ENCODE results near the gene GRID1. TPM values are rescaled to one million over a fixed set of nuclear protein-coding genes. Genes with fewer than 3 reads are reported as not detected.

Gene GRID1
- total RNA-seq, 2 donors from 2014 or later: 0.37 to 0.67 TPM

- no peak for TF ChIP-seq CTCF (IDR thresholded peaks at IDR 0.05)
- Histone ChIP-seq H3K9me3 (peaks cover 0 to 24% of the 10 kb centered on the region in 2 donors), H3K4me3 (no peak overlapping the region), H3K36me3 (no peaks in the 10 kb centered on the region), H3K27ac (no peak overlapping the region), H3K4me1 (no peaks in the 10 kb centered on the region), H3K27me3 (no peaks in the 10 kb centered on the region)
- no peak for DNase-seq (ENCODE audit: low spot score)
Measured at GRCh38 chr10:85967594-85967993, 399.0 kb downstream of the GRID1 start.

- Histone ChIP-seq H3K27me3 (no peaks in the 10 kb centered on the region), H3K4me1 (no peaks in the 10 kb centered on the region)
- no peak for DNase-seq (ENCODE audit: low spot score)
Measured at GRCh38 chr10:85961479-85962067, 405.0 kb downstream of the GRID1 start.

GRCh38 chr10:85961073-85961472 lies 405.5 kb downstream of the GRID1 start:
- H3K36me3 ChIP-seq: no peaks in the 10 kb centered on the region
- H3K4me1 ChIP-seq: no peaks in the 10 kb centered on the region
- H3K27ac ChIP-seq: no peak overlapping the region
- peaks cover 0 to 17% of the 10 kb centered on the region in 2 donors for H3K9me3 ChIP-seq
- no peaks in the 10 kb centered on the region for H3K27me3 ChIP-seq
- no peak for DNase-seq (ENCODE audit: low spot score)
- TF ChIP-seq CTCF (IDR thresholded peaks at IDR 0.05): no peak
- no peak overlapping the region for H3K4me3 ChIP-seq

More at GRCh38 chr10:85961479-85962067, 405.0 kb downstream of the GRID1 start:
- Histone ChIP-seq H3K36me3 (no peaks in the 10 kb centered on the region), H3K9me3 (peaks cover 0 to 17% of the 10 kb centered on the region in 2 donors), H3K27ac (no peak overlapping the region), H3K4me3 (no peak overlapping the region)
- TF ChIP-seq CTCF (IDR thresholded peaks at IDR 0.05): no peak

GRCh38 chr10:85959239-85959638 lies 407.4 kb downstream of the GRID1 start:
- no peak for TF ChIP-seq CTCF (IDR thresholded peaks at IDR 0.05)
- Histone ChIP-seq H3K27me3 (no peaks in the 10 kb centered on the region), H3K27ac (no peak overlapping the region), H3K4me1 (no peaks in the 10 kb centered on the region), H3K36me3 (no peaks in the 10 kb centered on the region), H3K9me3 (peaks cover 0 to 7% of the 10 kb centered on the region in 2 donors), H3K4me3 (no peak overlapping the region)
- DNase-seq (ENCODE audit: low spot score): no peak

GRCh38 chr10:85950921-85951320 lies 415.7 kb downstream of the GRID1 start:
- Histone ChIP-seq H3K27me3 (no peaks in the 10 kb centered on the region), H3K4me3 (no peak overlapping the region), H3K9me3 (no peaks in the 10 kb centered on the region), H3K4me1 (no peaks in the 10 kb centered on the region), H3K27ac (no peak overlapping the region), H3K36me3 (no peaks in the 10 kb centered on the region)
- no peak for DNase-seq (ENCODE audit: low spot score)
- TF ChIP-seq CTCF (IDR thresholded peaks at IDR 0.05): no peak
